Measurements from ENCODE around the gene PTPRN2. TPM values are rescaled to one million over a fixed set of nuclear protein-coding genes. Genes with fewer than 3 reads are reported as not detected.
"Not testable (repeated sequence)": the region's sequence is repeated elsewhere in the genome, so short reads cannot be mapped to it uniquely, and the experiment has no call there.

Gene PTPRN2
- total RNA-seq, 1 donor from 2014 or later: 3.1 TPM

DNA sequence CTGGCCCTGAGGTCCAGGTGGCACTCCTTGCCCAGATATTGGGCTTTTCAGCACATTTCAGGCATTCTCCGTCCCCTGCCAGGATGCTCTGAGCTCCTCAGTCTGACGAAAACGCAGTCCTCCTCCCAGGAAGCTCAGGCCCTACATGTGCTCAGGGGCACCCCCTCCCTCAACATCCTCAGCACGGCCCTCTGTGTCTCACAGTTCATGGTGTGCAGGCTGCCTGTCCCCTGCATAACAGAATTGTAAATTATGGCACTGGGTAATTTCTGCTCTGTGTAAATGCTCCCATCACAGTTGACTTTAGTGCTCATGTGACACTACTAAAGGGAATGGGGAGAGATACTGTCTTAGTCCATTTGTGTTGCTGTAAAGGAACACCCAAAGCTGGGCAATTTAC is 687.1 kb downstream of the PTPRN2 start:
- DNase-seq: no peak

- DNase-seq: no peak
Measured at GRCh38 chr7:157900011-157900410, 687.6 kb downstream of the PTPRN2 start.

GRCh38 chr7:157898802-157899505 is 688.7 kb downstream of the PTPRN2 start:
- peak; percentile 15 for DNase-seq

DNA sequence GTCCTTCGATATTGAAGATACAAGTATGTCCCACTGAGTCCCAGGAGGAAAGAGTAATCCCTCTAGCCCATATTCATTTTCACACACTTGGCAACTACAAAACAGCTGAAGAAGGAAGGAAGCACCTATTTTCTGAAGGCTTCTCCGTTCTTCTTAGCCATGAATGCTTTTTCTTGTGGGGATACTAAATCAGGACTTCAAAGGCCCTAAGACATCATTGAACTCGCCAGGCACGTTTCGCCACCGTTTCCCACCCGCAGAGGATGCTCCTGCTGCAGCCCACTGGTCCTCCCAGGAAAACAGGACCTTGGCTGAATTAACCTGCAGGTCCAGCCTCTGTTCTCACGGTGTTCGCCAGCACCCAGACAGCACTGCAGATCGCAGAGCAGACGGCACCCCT is 689.4 kb downstream of the PTPRN2 start:
- DNase-seq: no peak

- peak; percentile 45 for DNase-seq
Measured at GRCh38 chr7:157897681-157898080, 689.9 kb downstream of the PTPRN2 start.

DNA sequence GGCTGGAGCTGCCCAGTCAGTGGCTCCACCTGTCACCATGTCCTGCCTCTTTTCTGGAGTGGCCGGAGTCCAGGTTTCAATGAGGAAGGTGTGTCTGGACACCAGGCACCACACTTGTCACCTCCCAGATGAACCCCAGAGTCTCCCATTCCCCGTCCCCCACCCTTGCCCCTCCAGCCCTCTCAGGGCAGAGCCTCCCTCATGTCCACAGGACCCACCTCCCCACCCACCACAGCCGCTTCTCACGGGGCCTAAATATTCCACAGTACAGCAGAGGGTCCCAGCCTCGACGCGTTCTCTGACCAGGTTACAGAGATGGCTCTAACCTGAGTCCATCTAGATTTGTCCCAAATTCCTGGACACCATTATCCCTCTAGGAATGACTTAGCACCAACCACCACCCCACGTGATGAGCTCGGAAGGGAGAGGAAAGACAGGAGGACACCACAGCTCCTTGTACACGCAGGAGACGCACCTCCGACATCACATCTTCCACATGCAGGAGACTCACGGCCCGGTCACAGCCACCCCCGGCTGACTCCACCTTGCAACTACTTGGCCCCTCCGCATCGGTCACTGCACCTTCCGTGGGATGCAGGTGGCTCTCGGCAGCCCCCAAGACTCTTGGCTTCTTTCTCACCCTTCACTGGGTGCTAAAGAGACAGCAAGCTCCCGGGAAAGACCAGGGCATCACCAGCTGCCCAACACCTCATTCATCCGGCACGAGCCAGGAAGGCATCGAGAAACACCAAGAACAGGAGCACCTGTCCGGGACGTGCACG is 690.7 kb downstream of the PTPRN2 start:
- DNase-seq: no peak

DNA sequence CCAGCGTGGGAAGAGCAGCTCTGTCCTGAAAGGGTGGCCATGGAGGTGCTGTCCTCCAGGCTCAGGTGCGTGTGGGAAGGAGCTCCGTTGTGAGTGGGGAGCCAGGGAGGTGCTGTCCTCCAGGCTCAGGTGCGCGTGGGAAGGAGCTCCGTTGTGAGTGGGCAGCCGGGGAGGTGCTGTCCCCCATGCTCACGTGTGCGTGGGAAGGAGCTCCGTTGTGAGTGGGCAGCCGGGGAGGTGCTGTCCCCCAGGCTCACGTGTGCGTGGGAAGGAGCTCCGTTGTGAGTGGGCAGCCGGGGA is 691.3 kb downstream of the PTPRN2 start:
- DNase-seq: not testable (repeated sequence)

- no peak for DNase-seq
Measured at GRCh38 chr7:157895520-157896375, 691.9 kb downstream of the PTPRN2 start.

GRCh38 chr7:157895098-157895497 is 692.5 kb downstream of the PTPRN2 start:
- not testable (repeated sequence) for DNase-seq

GRCh38 chr7:157893535-157894044 is 694.0 kb downstream of the PTPRN2 start:
- no peak for DNase-seq

GRCh38 chr7:157892751-157893523 is 694.7 kb downstream of the PTPRN2 start:
- DNase-seq: no peak

DNA sequence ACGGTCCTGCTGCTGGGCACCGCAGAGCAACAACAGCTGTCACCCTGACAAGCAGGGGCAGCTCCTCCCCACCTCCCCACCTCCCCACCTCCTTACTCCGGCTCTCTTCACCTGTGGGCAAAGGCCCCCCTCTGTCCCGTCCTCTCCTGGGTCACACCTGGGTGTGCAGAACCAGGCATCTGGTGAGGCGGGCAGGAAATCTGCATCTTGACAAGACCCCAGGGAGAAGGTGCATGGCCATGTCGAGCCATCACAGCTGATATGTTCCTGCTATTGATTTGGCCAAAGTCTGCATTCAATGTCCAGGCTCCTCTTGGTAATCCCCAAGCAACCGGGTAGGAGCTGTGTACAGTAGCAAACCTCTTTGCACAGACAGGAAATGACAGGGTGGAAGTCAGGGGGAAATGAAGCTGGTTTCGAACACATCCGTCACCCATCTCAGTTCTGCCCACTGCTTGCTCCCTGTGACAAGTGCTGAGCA is 696.7 kb downstream of the PTPRN2 start:
- no peak for DNase-seq

GRCh38 chr7:157889480-157889879 is 698.1 kb downstream of the PTPRN2 start:
- no peak for DNase-seq

GRCh38 chr7:157888579-157888978 is 699.0 kb downstream of the PTPRN2 start:
- no peak for DNase-seq

DNA sequence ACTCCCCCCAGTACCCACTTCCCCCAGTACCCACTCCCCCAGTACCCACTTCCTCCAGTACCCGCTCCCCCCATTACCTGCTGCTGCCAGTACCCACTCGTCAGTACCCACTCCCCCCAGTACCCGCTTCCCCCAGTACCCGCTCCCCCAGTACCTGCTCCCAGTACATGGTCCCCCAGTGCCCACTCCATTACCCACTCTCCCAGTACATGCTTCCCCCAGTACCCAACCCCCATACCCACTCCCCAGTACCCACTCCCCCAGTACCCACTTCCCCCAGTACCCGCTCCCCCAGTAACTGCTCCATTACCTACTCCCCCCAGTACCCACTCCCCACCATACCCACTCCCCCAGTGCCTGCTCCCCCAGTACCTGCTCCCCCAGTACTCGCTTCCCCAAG is 700.2 kb downstream of the PTPRN2 start:
- DNase-seq: no peak

- DNase-seq: no peak
Measured at GRCh38 chr7:157886711-157887110, 700.9 kb downstream of the PTPRN2 start.

GRCh38 chr7:157886266-157886665 is 701.4 kb downstream of the PTPRN2 start:
- no peak for DNase-seq

DNA sequence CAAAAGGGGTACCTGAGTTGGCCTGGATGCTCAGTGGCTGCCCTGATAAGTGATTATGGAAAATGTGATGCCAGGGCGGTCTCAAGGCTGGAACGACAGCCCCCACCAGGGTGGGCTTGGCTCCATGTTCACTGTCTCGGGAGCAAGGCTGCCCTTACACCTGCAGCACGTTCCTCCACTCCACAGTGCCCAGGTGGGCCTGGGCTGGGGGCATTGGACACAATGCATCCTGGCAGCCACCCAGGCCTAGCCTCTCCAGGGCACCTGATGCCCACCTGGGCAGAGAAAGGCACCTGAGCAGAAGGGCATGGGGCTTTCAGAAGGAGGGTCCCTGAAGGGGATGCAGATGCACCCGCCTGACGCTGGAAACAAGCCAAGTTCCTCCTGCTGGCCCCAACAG is 702.5 kb downstream of the PTPRN2 start:
- no peak for DNase-seq

- no peak for DNase-seq
Measured at GRCh38 chr7:157884461-157885062, 703.1 kb downstream of the PTPRN2 start.

- DNase-seq: no peak
Measured at GRCh38 chr7:157881048-157881771, 706.4 kb downstream of the PTPRN2 start.

- DNase-seq: no peak
Measured at GRCh38 chr7:157879391-157879790, 708.2 kb downstream of the PTPRN2 start.
